Measurements from ENCODE around the gene CNIH3. TPM values are rescaled to one million over a fixed set of nuclear protein-coding genes. Genes with fewer than 3 reads are reported as not detected.

The CNIH3 gene
- total RNA-seq, 1 experiment from 2014 or later: 1.8 TPM

DNA sequence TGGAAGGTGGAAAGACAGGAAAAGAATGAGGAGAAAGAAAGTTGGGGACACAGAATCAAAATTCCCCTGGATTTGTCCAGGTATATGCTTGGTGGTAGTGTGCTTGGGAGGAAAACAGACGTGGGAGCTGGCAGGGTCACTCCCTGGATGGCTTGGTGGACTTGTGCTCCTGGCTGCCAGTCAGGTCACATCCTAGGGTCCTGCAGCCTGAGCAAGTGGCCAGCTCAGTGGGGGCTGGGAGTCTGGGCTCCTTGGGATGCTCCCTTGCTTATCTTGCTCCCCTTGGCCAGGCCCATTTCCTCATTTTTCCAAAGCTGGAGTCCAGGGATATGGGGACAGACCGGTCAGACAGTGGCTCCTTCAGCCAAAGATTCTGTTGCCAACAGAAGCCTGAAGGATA lies 144.0 kb downstream of the CNIH3 start:
- H3K27ac ChIP-seq (ENCODE audit: low read depth, low read length): no peak overlapping the region
- H3K4me2 ChIP-seq (ENCODE audit: low read length): no peak overlapping the region
- H4K20me1 ChIP-seq (ENCODE audit: insufficient read depth): no peaks in the 10 kb centered on the region
- ChIA-PET RAD21 (ENCODE audit: low non-redundant PET in 1 of 2, low total read pairs in 2 of 2, uncharacterized antibody in 2 of 2, unreplicated experiment in 2 of 2) (no interaction called here), POLR2A (no interaction called here), CTCF (no interaction called here)
- H3K9me2 ChIP-seq (ENCODE audit: insufficient read depth): no peaks in the 10 kb centered on the region
- no peak overlapping the region for H2AFZ ChIP-seq (ENCODE audit: low read depth, low read length, poor library complexity, severe bottlenecking)
- ATAC-seq (no peak), DNase-seq (ENCODE audit: low read depth, low spot score) (no peak)
- H3K36me3 ChIP-seq (ENCODE audit: control insufficient read depth in 1 of 2, insufficient read depth in 2 of 2, low read length in 2 of 2): no peaks in the 10 kb centered on the region
- H3K9ac ChIP-seq (ENCODE audit: low read length): no peak overlapping the region
- TF ChIP-seq EZH2phosphoT487 (IDR thresholded peaks at IDR 0.05; ENCODE audit: borderline replicate concordance) (no peak), EGR1 (IDR thresholded peaks at IDR 0.05; ENCODE audit: low read depth) (no peak), POLR2A (IDR thresholded peaks at IDR 0.05; ENCODE audit: borderline replicate concordance, extremely low read depth, insufficient read depth, insufficient read length) (no peak), YY1 (IDR thresholded peaks at IDR 0.05; ENCODE audit: extremely low read depth, insufficient replicate concordance, low read depth, low read length) (no peak), SP1 (IDR thresholded peaks at IDR 0.05; ENCODE audit: low read depth) (no peak), JUND (IDR thresholded peaks at IDR 0.05) (no peak), ZFX (IDR thresholded peaks at IDR 0.05) (no peak)
- TF ChIP-seq, protein P1, sequence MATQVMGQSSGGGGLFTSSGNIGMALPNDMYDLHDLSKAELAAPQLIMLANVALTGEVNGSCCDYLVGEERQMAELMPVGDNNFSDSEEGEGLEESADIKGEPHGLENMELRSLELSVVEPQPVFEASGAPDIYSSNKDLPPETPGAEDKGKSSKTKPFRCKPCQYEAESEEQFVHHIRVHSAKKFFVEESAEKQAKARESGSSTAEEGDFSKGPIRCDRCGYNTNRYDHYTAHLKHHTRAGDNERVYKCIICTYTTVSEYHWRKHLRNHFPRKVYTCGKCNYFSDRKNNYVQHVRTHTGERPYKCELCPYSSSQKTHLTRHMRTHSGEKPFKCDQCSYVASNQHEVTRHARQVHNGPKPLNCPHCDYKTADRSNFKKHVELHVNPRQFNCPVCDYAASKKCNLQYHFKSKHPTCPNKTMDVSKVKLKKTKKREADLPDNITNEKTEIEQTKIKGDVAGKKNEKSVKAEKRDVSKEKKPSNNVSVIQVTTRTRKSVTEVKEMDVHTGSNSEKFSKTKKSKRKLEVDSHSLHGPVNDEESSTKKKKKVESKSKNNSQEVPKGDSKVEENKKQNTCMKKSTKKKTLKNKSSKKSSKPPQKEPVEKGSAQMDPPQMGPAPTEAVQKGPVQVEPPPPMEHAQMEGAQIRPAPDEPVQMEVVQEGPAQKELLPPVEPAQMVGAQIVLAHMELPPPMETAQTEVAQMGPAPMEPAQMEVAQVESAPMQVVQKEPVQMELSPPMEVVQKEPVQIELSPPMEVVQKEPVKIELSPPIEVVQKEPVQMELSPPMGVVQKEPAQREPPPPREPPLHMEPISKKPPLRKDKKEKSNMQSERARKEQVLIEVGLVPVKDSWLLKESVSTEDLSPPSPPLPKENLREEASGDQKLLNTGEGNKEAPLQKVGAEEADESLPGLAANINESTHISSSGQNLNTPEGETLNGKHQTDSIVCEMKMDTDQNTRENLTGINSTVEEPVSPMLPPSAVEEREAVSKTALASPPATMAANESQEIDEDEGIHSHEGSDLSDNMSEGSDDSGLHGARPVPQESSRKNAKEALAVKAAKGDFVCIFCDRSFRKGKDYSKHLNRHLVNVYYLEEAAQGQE (IDR thresholded peaks at IDR 0.05; ENCODE audit: low read depth): no peak
- TF ChIP-seq, protein P2, sequence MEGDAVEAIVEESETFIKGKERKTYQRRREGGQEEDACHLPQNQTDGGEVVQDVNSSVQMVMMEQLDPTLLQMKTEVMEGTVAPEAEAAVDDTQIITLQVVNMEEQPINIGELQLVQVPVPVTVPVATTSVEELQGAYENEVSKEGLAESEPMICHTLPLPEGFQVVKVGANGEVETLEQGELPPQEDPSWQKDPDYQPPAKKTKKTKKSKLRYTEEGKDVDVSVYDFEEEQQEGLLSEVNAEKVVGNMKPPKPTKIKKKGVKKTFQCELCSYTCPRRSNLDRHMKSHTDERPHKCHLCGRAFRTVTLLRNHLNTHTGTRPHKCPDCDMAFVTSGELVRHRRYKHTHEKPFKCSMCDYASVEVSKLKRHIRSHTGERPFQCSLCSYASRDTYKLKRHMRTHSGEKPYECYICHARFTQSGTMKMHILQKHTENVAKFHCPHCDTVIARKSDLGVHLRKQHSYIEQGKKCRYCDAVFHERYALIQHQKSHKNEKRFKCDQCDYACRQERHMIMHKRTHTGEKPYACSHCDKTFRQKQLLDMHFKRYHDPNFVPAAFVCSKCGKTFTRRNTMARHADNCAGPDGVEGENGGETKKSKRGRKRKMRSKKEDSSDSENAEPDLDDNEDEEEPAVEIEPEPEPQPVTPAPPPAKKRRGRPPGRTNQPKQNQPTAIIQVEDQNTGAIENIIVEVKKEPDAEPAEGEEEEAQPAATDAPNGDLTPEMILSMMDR (IDR thresholded peaks at IDR 0.05 in 2 of 3, conservative IDR thresholded peaks at IDR 0.05 in 1 of 3; ENCODE audit: borderline replicate concordance in 1 of 3, insufficient read depth in 1 of 3, low read depth in 2 of 3, low read length in 2 of 3): no peak
- H3K79me2 ChIP-seq (ENCODE audit: insufficient read depth, low read length): no peaks in the 10 kb centered on the region
- no peaks in the 10 kb centered on the region for H3K4me1 ChIP-seq (ENCODE audit: control insufficient read depth in 1 of 2, insufficient read depth in 2 of 2, low read length in 2 of 2)
- peaks cover 0 to 7% of the 10 kb centered on the region in 2 experiments; a peak in 1 of 4 replicates for H3K9me3 ChIP-seq (ENCODE audit: control insufficient read depth in 1 of 2, insufficient read depth in 1 of 2, low read depth in 1 of 2, low read length in 2 of 2)
- intact Hi-C loops (cut with micrococcal nuclease): no loop called here
- H3K4me3 ChIP-seq (replicated peaks in 1 of 2; ENCODE audit: low read depth in 1 of 2, low read length in 2 of 2): no peak overlapping the region
- no TSS peak for BruUV-seq (replicated peaks)
- no peaks in the 10 kb centered on the region for H3K27me3 ChIP-seq (ENCODE audit: insufficient read depth, low read length)

Measured in HCT116 (cell line).